GM19455 (cell line): Measurements from ENCODE around the gene MSL3B.

Experiments
- ATAC-seq: cut with Tn5 transposase; IDR thresholded peaks from one replicate; pipeline ENCODE4 v1.9.1; 2021; ENCODE audit not compliant: unreplicated experiment

The MSL3B gene

DNA sequence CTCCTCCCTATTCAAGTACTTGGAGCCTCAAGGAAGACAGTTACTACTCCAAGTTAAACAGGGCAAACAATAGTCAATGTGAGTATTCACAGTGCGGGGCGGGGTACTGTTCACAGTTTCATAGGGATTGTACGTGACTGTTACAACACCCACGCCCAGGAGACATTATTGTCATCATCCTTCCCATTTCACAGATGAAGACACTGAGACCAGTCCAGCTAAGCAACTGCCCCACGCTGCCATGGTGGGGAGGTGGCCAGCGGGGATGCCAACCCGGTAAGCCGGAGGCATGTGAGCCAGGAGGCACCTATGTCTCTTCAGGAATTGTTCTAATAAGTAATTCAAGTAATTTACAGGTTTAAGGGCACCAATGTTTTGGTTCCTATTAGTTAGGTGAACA is 14.8 kb downstream of the MSL3B start:
- ATAC-seq = no peak

DNA sequence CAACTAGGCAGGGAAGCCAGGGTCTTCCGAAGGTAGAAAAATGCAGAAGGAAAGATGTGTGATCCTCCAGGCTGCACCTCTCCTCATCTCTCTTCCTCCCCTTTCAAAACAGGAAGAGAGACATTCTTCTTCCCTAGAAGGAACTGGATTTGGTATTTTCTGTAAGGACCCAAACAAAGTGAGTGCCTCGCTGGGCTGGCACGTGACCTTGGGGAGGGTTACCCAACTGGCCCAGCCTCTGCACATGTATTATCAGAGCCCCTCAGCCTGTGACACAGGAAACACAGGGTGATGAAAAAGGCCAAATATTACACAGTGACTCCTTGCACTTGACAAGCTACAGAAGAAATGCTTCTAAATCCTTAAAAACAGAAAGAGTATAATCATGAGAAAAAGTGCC is 16.1 kb downstream of the MSL3B start:
- ATAC-seq = no peak

DNA sequence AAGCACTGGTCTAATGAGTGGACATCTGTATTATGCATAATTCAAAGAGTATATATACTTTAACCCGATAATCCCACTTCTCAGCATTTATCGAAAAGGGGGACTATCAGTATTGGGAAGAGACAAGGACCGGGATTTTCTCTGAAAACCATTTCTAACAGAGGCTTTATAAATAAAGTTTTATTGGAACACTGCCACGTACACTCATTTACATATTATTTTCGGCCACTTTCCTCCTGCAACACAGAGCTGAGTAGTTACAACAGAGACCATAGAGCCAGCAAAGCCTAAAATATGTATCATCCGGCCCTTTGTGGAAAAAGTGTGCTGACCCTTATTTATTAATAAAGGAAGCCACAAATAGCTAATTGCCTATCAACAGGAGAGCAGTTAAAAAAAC is 17.0 kb downstream of the MSL3B start:
- ATAC-seq = no peak

DNA sequence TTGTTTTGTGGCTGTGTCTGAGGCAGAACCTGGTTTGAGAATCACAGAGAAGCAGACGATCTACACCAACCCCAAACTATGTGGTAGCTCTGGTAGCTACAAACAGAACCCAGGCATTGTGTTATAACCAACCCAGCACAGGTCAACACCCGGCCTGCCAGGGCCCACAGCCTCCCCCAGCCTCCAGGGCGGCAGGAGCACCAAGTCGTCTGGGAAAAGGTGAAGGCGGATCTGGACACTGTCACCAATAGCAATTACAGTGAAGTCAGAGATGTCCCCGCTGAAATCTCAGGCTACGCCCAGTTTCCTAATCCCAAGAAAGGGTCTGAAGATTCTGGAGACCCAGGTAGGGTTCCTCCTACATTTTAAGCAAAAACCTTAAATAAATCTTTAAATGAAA is 17.4 kb downstream of the MSL3B start:
- no peak for ATAC-seq

DNA sequence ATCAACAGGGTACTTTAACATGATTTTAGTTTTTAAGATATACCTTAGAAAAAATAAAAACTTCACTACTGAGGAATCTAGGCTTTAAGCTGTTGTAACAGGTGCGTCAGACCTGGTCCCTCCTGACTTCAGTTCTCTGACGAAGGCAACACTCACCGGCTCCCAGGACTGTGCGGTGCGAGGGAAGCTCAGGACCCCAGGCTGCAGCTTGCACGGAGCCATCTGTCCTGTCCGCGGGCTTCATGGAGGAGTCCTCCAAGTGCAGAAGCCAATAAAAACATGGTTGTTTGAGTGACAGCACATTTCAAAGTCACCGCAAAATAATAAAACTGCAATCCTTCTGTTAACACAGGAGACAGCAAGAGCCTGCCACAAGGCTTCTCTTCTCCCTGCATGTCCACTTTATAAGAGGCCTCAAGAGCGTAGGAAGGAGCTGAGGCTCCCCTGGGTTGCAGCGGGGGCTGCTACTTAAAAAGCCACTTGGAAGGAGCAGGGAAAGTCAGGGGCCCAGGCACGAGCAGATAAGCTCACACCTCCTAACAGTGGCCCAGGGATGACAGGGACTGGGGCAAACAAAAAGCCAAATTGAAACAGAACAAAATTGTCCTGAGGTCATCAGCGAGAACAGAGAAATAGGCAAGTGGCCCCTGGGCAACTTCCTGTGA is 18.4 kb downstream of the MSL3B start:
- no peak for ATAC-seq

DNA sequence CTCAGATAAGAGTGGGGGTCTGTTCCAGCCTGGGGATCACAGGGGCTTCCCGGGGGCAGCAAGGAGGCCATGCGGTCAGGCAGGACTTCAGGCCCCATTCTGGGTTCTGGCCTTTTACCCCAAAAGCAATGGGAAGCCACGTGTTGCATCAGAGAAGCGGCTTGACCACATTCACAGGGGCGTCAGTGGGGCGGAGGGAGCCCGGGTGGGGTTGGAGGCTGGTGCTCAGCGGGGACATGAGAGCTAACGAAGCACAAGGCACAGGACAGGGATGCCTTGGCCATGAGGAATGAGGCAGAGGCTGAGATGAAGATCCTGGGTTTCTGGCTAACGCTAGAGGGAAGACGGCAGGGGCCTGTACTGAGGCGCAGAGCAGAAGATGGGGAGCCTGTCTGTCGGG is 19.9 kb downstream of the MSL3B start:
- no peak for ATAC-seq

DNA sequence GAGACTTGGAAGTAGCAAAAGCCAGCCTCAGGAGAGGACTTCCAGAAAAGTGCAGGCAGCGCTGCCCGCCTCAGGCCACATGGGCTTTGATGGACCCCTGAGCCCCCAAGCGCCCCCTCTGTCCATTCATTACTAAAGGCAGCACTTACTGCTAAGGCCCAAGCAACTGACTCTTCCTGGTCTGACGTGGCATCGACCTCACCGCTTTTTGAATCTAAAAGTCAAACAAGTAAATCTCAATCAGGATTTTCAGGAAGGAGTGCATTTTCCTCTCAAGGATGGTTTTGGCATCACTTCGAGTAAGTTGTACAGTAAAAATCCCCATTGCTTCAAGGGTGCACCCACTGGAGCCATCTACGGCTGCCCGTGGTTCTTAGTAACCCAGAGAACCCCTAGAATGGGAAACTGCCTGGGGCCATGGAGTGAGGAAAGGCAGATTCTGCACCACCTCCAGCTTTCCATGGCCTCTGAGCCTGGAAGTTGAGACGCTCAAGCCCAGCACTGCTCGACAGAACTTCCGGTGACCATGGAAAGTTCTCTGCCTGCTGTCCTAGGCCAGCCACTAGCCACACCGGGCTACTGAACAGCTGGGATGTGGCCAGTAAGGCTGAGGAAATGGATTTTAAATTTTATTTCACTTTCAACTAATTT is 20.8 kb downstream of the MSL3B start:
- ATAC-seq = no peak

DNA sequence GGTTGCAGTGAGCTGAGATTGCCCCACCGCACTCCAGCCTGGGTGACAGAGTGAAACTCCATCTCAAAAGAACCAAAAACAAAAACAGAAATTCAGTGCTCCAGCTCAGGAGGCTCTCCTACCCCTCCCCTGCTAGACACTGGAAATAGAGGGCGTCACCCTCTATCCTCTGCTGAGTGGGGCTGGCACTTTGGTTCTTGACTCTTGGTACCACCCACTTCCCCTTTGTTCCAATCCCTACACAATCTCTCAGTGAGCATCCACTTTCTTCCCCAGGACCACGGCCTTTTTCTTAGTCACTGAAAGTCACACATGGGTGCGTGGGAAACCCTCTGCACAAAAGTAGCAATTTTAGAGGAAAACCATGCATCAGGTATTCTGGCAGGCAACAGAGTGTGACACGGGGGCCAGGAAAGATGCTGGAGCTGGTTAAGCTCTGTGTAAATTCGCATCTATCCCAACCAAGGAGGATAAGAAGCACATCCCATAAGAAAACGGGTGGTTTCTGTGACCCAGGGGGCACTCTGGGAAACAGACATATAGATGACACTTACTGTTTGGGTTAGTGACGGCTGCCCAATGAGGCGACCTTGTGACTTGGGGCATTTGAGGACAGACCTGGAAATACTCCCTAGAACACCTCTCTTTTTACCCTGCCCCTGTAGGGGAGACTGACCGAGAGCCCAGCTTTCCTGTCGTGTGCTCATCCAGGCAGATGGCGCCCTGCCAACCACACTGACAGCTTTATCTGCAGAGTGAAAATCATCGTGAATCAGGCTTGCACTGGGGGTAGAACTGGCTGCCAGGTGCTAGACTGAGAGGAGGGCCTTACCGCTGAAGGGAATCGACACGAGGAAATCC is 21.6 kb downstream of the MSL3B start:
- ATAC-seq = no peak

DNA sequence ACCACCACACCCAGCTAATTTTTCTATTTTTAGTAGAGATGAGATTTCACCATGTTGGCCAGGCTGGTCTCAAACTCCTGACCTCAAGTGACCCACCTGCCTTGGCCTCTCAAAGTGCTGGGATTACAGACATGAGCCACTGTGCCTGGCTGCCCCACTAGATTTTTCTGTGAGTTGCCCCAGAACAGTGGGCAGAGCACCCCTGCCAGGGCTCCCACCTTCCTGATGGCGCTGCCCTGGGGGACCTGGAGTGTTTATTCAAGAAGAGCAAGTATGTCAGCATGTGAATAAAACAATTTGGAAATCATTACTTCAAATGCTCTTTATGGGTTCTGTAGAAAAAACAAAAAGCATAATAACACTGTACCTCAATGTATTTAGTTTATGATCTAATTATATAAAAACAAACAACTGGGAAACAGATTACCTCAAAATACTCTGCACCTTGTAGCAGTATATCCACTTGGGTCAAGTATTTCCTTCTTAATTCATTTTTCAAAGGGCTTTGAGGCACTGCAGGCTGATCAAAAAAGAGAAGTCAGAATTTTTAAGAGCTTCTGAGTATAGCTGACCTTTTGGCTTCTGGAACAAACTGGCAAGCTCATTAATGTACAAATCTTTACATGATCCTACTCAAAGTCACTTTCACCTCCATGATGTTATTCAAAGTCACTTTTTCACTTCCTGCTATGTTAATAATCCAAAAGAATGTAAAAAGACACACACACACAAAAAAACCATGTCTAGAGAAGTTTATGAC is 22.7 kb downstream of the MSL3B start:
- no peak for ATAC-seq

DNA sequence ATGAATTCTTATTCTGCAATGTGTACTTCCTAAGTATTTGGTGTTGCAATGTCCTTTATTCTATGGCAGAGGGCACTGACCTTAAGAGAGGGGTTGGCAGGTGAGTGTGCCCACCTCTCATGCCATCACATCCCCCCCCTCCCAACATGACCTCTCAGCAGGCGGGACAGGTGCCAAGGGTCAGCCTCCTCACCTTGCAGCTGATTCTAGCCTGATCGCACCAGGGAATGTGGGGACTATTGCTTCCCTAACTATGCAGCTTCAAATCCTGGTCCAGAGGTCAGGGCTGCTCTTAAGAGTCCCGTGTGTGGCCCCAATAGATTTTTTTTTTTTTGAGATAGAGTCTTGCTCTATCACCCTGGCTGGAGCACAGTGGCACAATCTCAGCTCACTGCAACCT is 23.4 kb downstream of the MSL3B start:
- ATAC-seq = no peak

DNA sequence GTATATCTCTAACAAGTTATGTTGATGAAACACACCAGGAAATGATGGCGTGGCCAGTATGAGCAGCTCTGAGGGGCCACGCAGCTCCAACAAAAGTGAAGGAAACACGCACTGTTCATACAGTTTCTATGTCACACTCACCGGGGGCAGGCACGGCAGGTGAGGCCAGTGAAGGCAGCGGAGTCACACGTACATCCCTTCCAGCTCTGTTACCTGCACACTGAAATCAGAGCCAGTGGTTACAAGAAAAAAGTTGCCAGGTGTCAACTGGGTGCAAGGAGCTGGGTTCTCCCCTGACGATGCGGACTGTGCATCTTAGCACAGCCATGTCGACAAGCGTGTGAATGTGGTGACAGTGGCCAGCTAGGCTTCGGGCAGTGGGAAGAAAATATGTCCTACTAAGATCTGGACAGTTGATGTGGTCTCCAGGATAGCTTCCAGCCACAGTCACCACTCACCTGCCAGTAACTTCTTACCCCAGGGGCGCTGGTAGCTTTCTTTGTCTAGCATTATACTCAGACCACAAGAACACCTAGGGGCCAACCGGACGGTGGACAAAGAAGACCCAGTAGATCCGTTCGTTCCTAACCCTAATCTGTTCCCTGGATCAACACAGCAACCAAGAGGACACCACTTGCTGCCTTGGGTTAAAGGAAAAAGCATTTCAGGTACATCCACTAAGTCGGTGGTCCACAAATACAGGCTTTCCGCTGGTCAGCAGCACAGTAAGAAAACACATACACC is 23.9 kb downstream of the MSL3B start:
- no peak for ATAC-seq

DNA sequence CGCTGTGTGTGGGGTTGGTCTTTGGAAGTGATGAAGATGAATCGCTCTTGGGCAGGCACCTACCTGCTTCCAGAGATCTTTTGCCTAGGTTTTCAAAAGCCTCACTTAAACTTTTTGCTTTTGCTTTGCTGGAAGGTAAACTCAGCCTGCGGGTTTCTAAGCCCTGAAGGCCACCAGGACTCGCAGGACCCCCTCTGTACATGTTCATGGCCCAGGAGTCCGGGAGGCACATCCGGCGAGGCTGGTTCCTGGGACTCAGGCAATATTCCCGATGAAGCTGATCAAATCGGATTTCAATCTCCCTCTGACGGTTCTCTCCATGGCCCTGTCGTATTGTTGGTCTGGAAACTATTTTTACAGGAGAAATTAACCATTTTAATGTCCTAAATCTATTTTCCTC is 27.0 kb downstream of the MSL3B start:
- no peak for ATAC-seq

DNA sequence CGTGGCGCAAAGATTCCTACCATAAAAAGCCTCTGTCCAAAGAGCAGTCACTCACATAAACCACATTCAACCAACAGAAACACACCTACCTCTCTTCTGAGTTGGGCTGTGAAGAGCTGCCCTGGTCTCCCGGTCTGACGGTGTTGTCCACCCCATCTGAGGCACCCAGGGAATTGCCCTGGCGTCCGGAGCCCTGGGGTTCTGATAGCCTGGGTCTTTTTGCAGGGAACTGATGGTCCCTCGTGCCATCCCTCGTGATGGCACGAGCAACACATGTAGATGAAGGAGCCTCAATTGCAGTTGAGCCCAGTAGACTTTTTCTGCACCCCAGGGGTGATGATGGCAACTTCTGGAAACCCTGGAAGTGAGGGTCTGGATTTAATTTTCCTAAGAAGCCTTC is 27.7 kb downstream of the MSL3B start:
- ATAC-seq = no peak

DNA sequence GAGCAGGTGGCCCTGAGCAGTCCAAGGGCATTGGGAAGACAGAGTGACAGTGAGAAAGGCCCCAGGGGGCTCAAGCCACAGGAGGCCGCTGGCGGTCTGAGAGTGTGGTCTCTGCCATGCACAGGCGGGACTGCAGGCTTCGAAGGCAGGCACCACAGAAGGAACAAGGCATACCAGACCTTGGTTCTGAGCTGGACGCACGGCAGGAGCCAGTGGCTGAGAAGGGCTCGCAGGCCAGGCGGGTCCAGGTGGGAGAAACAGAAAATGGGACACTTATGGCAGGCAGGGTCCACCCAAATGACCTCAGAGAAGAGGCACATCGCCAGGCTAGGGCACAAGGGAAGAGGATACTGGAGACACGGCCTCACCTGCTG is 28.8 kb downstream of the MSL3B start:
- ATAC-seq = no peak

DNA sequence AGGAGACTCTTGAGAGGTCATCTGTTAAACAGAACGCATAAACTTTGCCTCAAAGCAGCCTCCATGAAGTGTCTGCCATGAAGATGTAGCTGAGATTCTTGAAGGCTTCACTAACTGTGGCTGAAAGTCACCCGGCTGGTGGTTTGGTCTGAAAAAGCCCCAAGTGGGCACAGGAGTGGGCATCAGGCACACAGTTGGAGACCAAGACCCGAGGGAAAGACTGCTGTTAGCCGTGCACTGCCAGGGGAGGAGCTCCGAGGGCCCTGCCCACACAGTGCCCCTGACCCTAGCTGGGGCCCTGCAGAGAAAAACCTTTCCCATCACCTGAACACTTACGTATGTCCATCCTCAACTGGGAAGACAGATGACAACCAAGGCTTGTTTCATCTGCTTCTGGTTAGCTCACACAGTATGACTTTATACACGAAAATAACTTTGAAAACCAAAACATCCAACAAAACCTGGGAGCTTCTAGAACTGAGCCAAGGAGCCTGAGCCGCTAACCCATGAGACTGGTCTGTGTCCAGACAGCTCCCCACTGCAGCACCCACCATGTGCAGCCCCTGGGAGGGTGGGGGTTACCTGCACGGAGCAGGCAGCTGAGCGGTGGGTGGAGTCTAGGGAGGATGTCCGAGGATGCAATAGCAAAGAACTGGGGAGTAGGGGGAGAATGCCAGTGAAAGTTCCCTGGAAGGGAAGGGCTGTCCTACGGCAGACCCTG is 29.3 kb downstream of the MSL3B start:
- no peak for ATAC-seq

DNA sequence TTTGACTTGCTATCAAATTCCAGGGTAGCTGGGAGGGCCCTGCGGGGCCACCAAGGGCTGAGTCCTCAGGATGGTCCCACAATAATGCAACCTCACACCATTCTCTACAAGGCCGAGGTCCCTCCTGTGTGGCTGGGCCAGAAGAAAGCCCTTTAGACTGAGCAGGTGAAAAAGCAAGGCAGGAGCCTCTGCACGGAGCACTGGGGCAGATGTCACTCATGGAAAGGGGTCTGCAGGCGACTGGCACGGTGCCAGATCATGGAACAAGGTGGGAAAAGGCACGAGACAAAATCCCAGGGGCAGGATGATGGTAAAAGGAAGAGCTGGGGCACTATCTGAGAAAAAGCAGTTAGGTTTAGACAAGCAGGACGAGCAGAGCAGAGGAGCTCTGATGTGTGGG is 29.9 kb downstream of the MSL3B start:
- ATAC-seq = no peak

DNA sequence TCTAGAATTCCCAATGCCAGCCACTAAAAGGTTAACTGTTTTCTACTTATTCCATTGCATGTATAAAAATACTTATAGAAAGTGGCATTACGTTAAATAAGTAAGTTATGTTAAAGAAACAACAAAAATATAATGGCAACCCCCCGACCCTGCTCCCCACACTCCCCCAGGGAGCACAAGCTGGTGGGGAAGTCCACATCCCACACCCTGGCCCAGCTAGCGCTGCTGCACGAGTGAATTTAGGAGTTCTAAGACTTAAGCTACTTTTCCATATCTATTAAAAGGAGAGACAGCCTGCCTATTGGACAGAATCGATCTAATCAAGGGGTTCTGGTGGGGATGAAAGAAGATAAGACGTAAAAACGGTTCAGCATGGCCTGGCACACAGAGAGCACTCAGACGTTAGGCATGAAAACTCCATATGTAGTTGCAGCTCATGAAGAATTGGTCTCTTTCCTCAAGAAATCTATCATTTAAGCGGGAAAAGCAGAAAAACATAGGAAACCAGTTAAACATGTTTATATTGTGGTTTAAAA is 30.4 kb downstream of the MSL3B start:
- no peak for ATAC-seq

DNA sequence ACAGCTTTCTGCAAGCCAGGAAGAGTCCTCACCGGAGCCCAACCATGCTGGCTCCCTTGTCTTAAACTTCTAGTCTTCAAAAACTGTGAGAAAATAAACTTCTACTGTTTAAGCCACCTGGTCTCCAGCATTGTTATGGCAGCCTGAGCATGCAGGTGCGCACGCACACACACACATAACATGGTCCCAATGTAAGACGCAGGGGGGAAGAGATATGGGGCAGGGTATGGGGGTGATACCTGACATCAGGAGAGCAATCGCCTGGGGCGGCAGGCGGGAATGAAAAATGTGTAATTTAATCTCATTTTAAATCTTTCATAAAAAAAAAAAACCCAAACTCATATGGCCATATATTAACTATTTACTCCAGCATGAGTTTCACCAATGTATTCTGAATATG is 31.8 kb downstream of the MSL3B start:
- ATAC-seq = no peak

DNA sequence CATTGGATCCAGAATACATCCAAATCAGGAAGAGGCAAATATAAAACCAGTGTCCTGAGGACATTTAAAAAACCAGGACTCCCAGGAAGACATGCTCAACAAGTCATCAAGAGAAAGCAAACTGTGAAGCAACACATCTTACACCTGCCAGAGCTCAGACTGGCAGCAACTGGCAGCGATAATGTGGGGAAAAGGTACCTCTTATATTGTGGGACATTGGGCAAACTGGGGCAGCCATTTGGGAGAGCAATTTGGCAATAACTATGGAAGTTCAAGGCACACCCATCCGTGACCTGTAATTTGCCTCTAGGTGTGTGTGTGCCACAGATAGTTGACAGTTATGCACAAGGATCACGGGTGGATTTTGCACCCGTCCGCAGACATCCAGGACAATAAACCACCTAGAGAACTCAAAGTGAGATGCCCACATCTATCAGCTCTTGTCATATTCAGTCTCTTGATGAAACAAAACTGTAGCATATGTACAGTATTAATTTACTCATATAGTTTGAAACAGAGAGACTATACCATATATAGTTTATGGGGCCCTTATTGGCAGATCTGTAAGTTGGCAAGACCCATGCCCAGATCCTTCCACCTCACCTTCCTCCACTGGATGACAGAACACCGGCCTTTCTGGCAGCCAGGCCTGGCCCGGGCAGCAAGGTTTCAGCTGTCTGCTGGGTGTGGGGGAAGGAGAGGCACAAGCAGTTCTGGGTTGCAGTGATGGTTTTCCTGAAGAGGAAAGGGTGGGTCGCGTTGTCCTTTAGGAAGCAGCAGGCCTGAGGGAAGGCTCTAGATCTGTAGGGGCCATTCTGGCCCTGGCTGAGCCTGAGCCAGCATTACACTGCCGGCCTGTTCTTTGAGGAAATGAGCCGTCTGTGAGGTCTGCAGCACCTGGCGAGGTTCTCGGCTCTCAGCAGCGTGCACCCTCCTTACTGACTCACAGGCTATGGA is 32.7 kb downstream of the MSL3B start:
- no peak for ATAC-seq
